WTC11 (cell line): Measurements from ENCODE around the gene MRC2. TPM values are rescaled to one million over a fixed set of nuclear protein-coding genes. Genes with fewer than 3 reads are reported as not detected.

Source experiments
- ATAC-seq: fragments of 200-7000 bp; cut with Tn5 transposase; 2 replicates; pipeline ENCODE4 v1.10.0; 2021; ENCODE audit warnings: mild to moderate bottlenecking, moderate library complexity
- CTCF ChIA-PET: fragments of 300-600 bp; sonication (Branson Sonifier 250); formaldehyde crosslinking; loops from one replicate; lab custom pipeline; 2021; ENCODE audit warnings: antibody characterized with exemption; lab: Charles Lee
- POLR2A ChIA-PET: fragments of 350-600 bp; sonication (Branson Sonifier 250); formaldehyde crosslinking; loops from one replicate; lab custom pipeline; 2021; ENCODE audit warnings: antibody characterized with exemption; lab: Charles Lee
- DNase-seq: peaks from one replicate; pipeline ENCODE4 v3.0.0; 2021; ENCODE audit warnings: low spot score
- H3K27ac Mint-ChIP-seq: 2 replicates; pipeline ENCODE4 v1.8.0; 2021; ENCODE audit warnings: mixed read lengths
- H3K27me3 Mint-ChIP-seq: 2 replicates; pipeline ENCODE4 v1.8.0; 2021; ENCODE audit warnings: low read depth, mild to moderate bottlenecking, moderate library complexity, mixed read lengths
- H3K36me3 Mint-ChIP-seq: 2 replicates; pipeline ENCODE4 v1.8.0; 2021; ENCODE audit warnings: mixed read lengths
- H3K4me1 Mint-ChIP-seq: 2 replicates; pipeline ENCODE4 v1.8.0; 2022; ENCODE audit warnings: mixed read lengths
- H3K4me3 Mint-ChIP-seq: 2 replicates; pipeline ENCODE4 v1.8.0; 2021; ENCODE audit warnings: mild to moderate bottlenecking, moderate library complexity, mixed read lengths
- H3K9me3 Mint-ChIP-seq: 2 replicates; pipeline ENCODE4 v1.8.0; 2021; ENCODE audit warnings: mixed read lengths
- ATF1 ChIP-seq: sonication (generic); formaldehyde crosslinking; IDR thresholded peaks from 2 replicates; pipeline ENCODE4 v1.8.1; 2023; ENCODE audit warnings: mild to moderate bottlenecking, moderate library complexity, missing genetic modification reagents
- ELF4 ChIP-seq: sonication (generic); formaldehyde crosslinking; IDR thresholded peaks from 2 replicates; pipeline ENCODE4 v1.8.1; 2022; ENCODE audit warnings: low read depth, mild to moderate bottlenecking, moderate library complexity, missing genetic modification reagents
- ETV6 ChIP-seq: sonication (generic); formaldehyde crosslinking; IDR thresholded peaks from 2 replicates; pipeline ENCODE4 v1.8.1; 2022; ENCODE audit warnings: mild to moderate bottlenecking, missing genetic modification reagents
- GABPB1 ChIP-seq: sonication (generic); formaldehyde crosslinking; IDR thresholded peaks from 2 replicates; pipeline ENCODE4 v1.8.1; 2023; ENCODE audit warnings: mild to moderate bottlenecking, missing genetic modification reagents
- HMGA2 ChIP-seq: fragments of 250-450 bp; sonication (Bioruptor Pico); IDR thresholded peaks from 2 replicates; pipeline ENCODE4 v1.4.0; 2021; ENCODE audit warnings: mild to moderate bottlenecking, moderate library complexity
- KAT7 ChIP-seq: sonication (generic); formaldehyde crosslinking; IDR thresholded peaks from 2 replicates; pipeline ENCODE4 v1.8.1; 2023; ENCODE audit warnings: missing genetic modification reagents, mild to moderate bottlenecking, borderline replicate concordance
- MYBL2 ChIP-seq: sonication (generic); formaldehyde crosslinking; IDR thresholded peaks from 2 replicates; pipeline ENCODE4 v1.8.1; 2023; ENCODE audit warnings: mild to moderate bottlenecking, moderate library complexity, missing genetic modification reagents
- NFYB ChIP-seq: sonication (generic); formaldehyde crosslinking; conservative IDR thresholded peaks from 2 replicates; pipeline ENCODE4 v1.8.0; 2022; ENCODE audit warnings: low read depth, missing genetic modification reagents
- NR3C1 ChIP-seq: sonication (generic); formaldehyde crosslinking; conservative IDR thresholded peaks from 2 replicates; pipeline ENCODE4 v1.8.1; 2023; ENCODE audit warnings: low read depth, mild to moderate bottlenecking, missing genetic modification reagents
- OVOL2 ChIP-seq: fragments of 250-450 bp; sonication (Bioruptor Pico); IDR thresholded peaks from 2 replicates; pipeline ENCODE4 v1.9.0; 2021; ENCODE audit warnings: mild to moderate bottlenecking, borderline replicate concordance
- SMAD4 ChIP-seq: sonication (generic); formaldehyde crosslinking; IDR thresholded peaks from 2 replicates; pipeline ENCODE4 v1.8.0; 2022; ENCODE audit warnings: mild to moderate bottlenecking, missing genetic modification reagents
- SOX15 ChIP-seq: fragments of 250-450 bp; sonication (Bioruptor Pico); IDR thresholded peaks from 2 replicates; pipeline ENCODE4 v1.9.0; 2021; ENCODE audit warnings: mild to moderate bottlenecking
- TEAD1 ChIP-seq: sonication (generic); formaldehyde crosslinking; IDR thresholded peaks from 2 replicates; pipeline ENCODE4 v1.8.0; 2022; ENCODE audit warnings: mild to moderate bottlenecking, missing genetic modification reagents
- TP53 ChIP-seq: sonication (generic); formaldehyde crosslinking; IDR thresholded peaks from 2 replicates; pipeline ENCODE4 v1.8.1; 2023; ENCODE audit warnings: mild to moderate bottlenecking, missing genetic modification reagents
- ZNF138 ChIP-seq: sonication (generic); formaldehyde crosslinking; conservative IDR thresholded peaks from 2 replicates; pipeline ENCODE4 v1.8.1; 2022; ENCODE audit warnings: mild to moderate bottlenecking, moderate library complexity, missing genetic modification reagents
- ZNF232 ChIP-seq: sonication (generic); formaldehyde crosslinking; IDR thresholded peaks from 2 replicates; pipeline ENCODE4 v1.8.0; 2022; ENCODE audit warnings: mild to moderate bottlenecking, missing genetic modification reagents
- ZNF263 ChIP-seq: sonication (generic); formaldehyde crosslinking; IDR thresholded peaks from 2 replicates; pipeline ENCODE4 v1.8.1; 2022; ENCODE audit warnings: low read depth, mild to moderate bottlenecking, moderate library complexity, missing genetic modification reagents
- total RNA-seq: library from RNA; stranded (reverse); gene quantifications from 3 replicates; pipeline ENCODE4 v1.2.3, GENCODE V29; 2021
- TF ChIP-seq, protein P1 (sequence below): sonication (generic); formaldehyde crosslinking; IDR thresholded peaks from 2 replicates; pipeline ENCODE4 v1.8.0; 2023; ENCODE audit warnings: missing genetic modification reagents, mild to moderate bottlenecking, borderline replicate concordance
- TF ChIP-seq, protein P2 (sequence below): fragments of 250-450 bp; sonication (Bioruptor Pico); IDR thresholded peaks from 2 replicates; pipeline ENCODE4 v1.9.0; 2021; ENCODE audit warnings: moderate library complexity, mild to moderate bottlenecking, inconsistent platforms, borderline replicate concordance
- TF ChIP-seq, protein P3 (sequence below): sonication (generic); formaldehyde crosslinking; IDR thresholded peaks from 2 replicates; pipeline ENCODE4 v1.8.1; 2023; ENCODE audit warnings: mild to moderate bottlenecking, missing genetic modification reagents
- TF ChIP-seq, protein P4 (sequence below): sonication (generic); formaldehyde crosslinking; conservative IDR thresholded peaks from 2 replicates; pipeline ENCODE4 v1.8.1; 2022; ENCODE audit warnings: mild to moderate bottlenecking, missing genetic modification reagents
- TF ChIP-seq, protein P5 (sequence below): sonication (generic); formaldehyde crosslinking; IDR thresholded peaks from 2 replicates; pipeline ENCODE4 v1.8.1; 2023; ENCODE audit warnings: mild to moderate bottlenecking, missing genetic modification reagents, moderate library complexity

MRC2 gene
- total RNA-seq, 1 experiment from 2014 or later = 35.3 TPM

GRCh38 chr17:62656446-62656845 is 29.0 kb downstream of the MRC2 start (continued):
- TF ChIP-seq, protein P1, sequence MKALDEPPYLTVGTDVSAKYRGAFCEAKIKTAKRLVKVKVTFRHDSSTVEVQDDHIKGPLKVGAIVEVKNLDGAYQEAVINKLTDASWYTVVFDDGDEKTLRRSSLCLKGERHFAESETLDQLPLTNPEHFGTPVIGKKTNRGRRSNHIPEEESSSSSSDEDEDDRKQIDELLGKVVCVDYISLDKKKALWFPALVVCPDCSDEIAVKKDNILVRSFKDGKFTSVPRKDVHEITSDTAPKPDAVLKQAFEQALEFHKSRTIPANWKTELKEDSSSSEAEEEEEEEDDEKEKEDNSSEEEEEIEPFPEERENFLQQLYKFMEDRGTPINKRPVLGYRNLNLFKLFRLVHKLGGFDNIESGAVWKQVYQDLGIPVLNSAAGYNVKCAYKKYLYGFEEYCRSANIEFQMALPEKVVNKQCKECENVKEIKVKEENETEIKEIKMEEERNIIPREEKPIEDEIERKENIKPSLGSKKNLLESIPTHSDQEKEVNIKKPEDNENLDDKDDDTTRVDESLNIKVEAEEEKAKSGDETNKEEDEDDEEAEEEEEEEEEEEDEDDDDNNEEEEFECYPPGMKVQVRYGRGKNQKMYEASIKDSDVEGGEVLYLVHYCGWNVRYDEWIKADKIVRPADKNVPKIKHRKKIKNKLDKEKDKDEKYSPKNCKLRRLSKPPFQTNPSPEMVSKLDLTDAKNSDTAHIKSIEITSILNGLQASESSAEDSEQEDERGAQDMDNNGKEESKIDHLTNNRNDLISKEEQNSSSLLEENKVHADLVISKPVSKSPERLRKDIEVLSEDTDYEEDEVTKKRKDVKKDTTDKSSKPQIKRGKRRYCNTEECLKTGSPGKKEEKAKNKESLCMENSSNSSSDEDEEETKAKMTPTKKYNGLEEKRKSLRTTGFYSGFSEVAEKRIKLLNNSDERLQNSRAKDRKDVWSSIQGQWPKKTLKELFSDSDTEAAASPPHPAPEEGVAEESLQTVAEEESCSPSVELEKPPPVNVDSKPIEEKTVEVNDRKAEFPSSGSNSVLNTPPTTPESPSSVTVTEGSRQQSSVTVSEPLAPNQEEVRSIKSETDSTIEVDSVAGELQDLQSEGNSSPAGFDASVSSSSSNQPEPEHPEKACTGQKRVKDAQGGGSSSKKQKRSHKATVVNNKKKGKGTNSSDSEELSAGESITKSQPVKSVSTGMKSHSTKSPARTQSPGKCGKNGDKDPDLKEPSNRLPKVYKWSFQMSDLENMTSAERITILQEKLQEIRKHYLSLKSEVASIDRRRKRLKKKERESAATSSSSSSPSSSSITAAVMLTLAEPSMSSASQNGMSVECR (CRISPR knock-in tag) = no peak
- TF ChIP-seq KAT7 (CRISPR knock-in tag) = no peak
- no peak for TF ChIP-seq ATF1 (CRISPR knock-in tag)

DNA sequence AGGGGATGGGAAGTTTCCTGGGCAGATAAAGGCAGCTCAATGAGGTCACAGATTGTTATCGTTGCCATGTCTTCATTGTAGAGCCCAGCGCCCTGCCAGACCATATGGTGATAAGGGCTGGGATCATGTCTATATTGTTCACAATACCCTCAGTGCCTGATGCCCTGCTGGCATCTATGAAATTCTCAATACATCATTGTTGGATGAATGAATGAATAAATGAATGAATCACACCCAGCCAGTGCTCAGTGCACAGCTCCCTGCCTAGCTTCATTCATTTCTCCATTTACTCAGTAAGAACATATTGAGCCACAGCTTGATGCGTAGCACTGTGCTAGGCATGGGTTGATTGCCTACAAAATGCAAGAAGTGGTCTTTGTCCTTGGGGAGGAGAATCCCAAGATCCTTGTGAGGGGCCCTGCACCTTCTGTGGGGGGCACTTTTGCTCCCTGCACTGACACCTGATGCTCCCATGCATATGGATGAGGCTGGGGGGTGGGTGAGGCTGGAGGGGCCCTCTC is 29.7 kb downstream of the MRC2 start:
- POLR2A ChIA-PET = no interaction called here
- H3K4me3 Mint-ChIP-seq = no peak overlapping the region
- TF ChIP-seq, protein P2, sequence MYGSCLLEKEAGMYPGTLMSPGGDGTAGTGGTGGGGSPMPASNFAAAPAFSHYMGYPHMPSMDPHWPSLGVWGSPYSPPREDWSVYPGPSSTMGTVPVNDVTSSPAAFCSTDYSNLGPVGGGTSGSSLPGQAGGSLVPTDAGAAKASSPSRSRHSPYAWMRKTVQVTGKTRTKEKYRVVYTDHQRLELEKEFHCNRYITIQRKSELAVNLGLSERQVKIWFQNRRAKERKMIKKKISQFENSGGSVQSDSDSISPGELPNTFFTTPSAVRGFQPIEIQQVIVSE = no peak
- TF ChIP-seq HMGA2 (CRISPR knock-in tag) (no peak), SMAD4 (CRISPR knock-in tag) (no peak), SOX15 (no peak), GABPB1 (CRISPR knock-in tag) (no peak), ZNF263 (no peak), TP53 (CRISPR knock-in tag) (no peak)
- TF ChIP-seq, protein P3, sequence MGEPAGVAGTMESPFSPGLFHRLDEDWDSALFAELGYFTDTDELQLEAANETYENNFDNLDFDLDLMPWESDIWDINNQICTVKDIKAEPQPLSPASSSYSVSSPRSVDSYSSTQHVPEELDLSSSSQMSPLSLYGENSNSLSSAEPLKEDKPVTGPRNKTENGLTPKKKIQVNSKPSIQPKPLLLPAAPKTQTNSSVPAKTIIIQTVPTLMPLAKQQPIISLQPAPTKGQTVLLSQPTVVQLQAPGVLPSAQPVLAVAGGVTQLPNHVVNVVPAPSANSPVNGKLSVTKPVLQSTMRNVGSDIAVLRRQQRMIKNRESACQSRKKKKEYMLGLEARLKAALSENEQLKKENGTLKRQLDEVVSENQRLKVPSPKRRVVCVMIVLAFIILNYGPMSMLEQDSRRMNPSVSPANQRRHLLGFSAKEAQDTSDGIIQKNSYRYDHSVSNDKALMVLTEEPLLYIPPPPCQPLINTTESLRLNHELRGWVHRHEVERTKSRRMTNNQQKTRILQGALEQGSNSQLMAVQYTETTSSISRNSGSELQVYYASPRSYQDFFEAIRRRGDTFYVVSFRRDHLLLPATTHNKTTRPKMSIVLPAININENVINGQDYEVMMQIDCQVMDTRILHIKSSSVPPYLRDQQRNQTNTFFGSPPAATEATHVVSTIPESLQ (CRISPR knock-in tag) = no peak
- peaks cover 14% of the 10 kb centered on the region for H3K36me3 Mint-ChIP-seq
- H3K4me1 Mint-ChIP-seq = peaks cover 22% of the 10 kb centered on the region
- CTCF ChIA-PET = interaction anchor here (0.6 to 1.2 kb wide), 3 partner anchors 14 to 340 kb away, joined by 3 to 4 read pairs (median 3); no protein-coding TSS in a partner anchor
- ATAC-seq = no peak
- H3K27me3 Mint-ChIP-seq = peaks cover 2% of the 10 kb centered on the region; the same call in 1 of the 2 replicates
- peaks cover 24% of the 10 kb centered on the region for H3K9me3 Mint-ChIP-seq
- H3K27ac Mint-ChIP-seq = no peak overlapping the region
- DNase-seq = peak; percentile 2

GRCh38 chr17:62657690-62658089 is 30.2 kb downstream of the MRC2 start:
- CTCF ChIA-PET = interaction anchor here (0.6 to 1.2 kb wide), 4 partner anchors 14 to 340 kb away, joined by 3 to 4 read pairs (median 4); no protein-coding TSS in a partner anchor
- Mint-ChIP-seq H3K4me3 (no peak overlapping the region), H3K27ac (no peak overlapping the region), H3K36me3 (peaks cover 14% of the 10 kb centered on the region), H3K9me3 (peaks cover 24% of the 10 kb centered on the region), H3K4me1 (peaks cover 21% of the 10 kb centered on the region), H3K27me3 (no peaks in the 10 kb centered on the region)
- ATAC-seq (no peak), DNase-seq (peak; percentile 8)
- POLR2A ChIA-PET = interaction anchor here (0.6 kb wide), 1 partner anchor 1017 kb away, joined by 3 read pairs; no protein-coding TSS in a partner anchor
- no peak for TF ChIP-seq NFYB (CRISPR knock-in tag)
- TF ChIP-seq ELF4 = no peak
- TF ChIP-seq ZNF232 (CRISPR knock-in tag) = no peak
- no peak for TF ChIP-seq ZNF138 (CRISPR knock-in tag)
- TF ChIP-seq, protein P4, sequence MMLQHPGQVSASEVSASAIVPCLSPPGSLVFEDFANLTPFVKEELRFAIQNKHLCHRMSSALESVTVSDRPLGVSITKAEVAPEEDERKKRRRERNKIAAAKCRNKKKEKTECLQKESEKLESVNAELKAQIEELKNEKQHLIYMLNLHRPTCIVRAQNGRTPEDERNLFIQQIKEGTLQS = no peak
- no peak for TF ChIP-seq NR3C1
- no peak for TF ChIP-seq GABPB1 (CRISPR knock-in tag)
- no peak for TF ChIP-seq MYBL2 (CRISPR knock-in tag)
- TF ChIP-seq ETV6 = no peak
- TF ChIP-seq TEAD1 (CRISPR knock-in tag) = no peak
- TF ChIP-seq OVOL2 = no peak
- TF ChIP-seq SMAD4 (CRISPR knock-in tag) = no peak
- TF ChIP-seq, protein P5, sequence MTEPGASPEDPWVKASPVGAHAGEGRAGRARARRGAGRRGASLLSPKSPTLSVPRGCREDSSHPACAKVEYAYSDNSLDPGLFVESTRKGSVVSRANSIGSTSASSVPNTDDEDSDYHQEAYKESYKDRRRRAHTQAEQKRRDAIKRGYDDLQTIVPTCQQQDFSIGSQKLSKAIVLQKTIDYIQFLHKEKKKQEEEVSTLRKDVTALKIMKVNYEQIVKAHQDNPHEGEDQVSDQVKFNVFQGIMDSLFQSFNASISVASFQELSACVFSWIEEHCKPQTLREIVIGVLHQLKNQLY = no peak
